OCI-LY7 (cell line): ENCODE measurements around the gene PBX1.

Experiments used
- CTCF ChIP-seq: fragments of 200-600 bp; sonication (generic); conservative IDR thresholded peaks from 2 replicates; pipeline ENCODE4 v1.5.1; 2014; ENCODE audit warnings: mild to moderate bottlenecking, antibody characterized with exemption, low read length, moderate library complexity, mixed read lengths
- EZH2phosphoT487 ChIP-seq: fragments of 200-600 bp; sonication (generic); IDR thresholded peaks from 2 replicates; pipeline ENCODE4 v1.6.1; 2018; ENCODE audit warnings: low read depth, borderline replicate concordance, mild to moderate bottlenecking, mixed run types, antibody characterized with exemption, low read length, moderate library complexity, mixed read lengths

DNA sequence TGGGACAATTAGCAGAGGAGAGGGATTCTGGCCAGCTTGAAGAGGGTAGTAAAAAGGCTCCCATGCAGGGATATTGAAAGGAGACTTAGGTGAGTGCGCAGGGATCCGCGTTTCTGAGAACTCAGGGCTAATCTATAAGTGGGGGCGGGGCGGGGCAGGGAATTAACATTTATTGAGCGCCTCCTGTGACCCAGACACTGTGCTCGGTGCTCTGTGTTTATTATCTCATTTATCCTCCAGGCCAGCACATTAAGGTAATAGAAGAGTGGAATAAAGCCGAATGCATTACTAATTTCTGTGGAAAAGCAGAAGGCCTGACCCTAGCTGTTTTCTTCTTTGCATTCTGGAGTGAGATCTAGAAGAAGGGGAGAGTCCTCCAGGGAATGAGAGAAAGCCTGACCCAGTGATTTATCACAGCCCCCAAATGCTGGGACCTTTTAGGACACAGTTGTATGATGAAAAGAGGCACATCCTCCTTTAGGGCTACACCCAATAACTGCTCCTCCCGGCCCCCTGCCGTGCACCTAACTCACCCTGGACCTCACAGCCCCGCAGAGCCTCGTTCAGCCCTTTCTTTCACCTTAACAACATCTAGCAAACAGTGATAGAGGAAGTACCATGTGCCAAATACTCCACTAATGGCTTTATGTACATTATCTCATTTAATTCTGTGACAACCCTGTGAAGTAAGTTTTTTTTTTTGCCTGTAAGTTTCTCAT lies 317.6 kb downstream of the PBX1 start:
- TF ChIP-seq CTCF: no peak
- no peak for TF ChIP-seq EZH2phosphoT487
